GM12891 (cell line): ENCODE results near the gene UCKL1.

Experiments
- POLR2A ChIP-seq: IDR thresholded peaks from 2 replicates; pipeline ENCODE4 v1.6.1; 2011; ENCODE audit warnings: low read depth, low read length, control low read depth
- POLR2AphosphoS5 ChIP-seq: IDR thresholded peaks from 2 replicates; pipeline ENCODE4 v1.6.1; 2011; ENCODE audit warnings: low read depth, low read length, control low read depth
- SPI1 ChIP-seq: IDR thresholded peaks from 2 replicates; pipeline ENCODE4 v1.6.1; 2011; ENCODE audit warnings: low read depth, low read length, control low read depth
- TAF1 ChIP-seq: IDR thresholded peaks from 2 replicates; pipeline ENCODE4 v1.6.1; 2011; ENCODE audit warnings: low read depth, low read length, control low read depth

DNA sequence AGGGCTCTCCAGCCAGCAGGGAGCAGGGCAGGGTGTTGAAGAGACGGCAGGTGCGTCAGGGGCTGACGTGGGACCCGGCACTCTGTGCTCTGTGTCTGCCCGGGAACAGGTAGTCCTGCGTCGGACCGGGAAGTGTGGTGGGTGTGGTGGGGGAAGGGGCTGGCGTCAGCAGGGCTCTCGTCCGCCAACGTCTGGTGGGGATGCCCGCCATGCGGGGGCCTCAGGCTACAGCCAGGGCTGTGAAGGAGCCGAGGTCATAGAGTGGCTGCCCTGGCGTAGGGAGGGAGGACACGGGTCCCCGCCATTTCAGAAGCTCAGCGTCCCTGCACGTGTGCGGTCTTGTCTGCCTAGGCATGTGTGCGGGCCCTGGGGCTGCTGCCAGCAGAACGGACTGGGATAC is 36.0 kb downstream of the UCKL1 start:
- TF ChIP-seq POLR2AphosphoS5 (no peak), POLR2A (no peak), SPI1 (no peak), TAF1 (no peak)
